GM19455 (cell line): ENCODE data around the gene TM9SF3.

Source experiments
- ATAC-seq: cut with Tn5 transposase; IDR thresholded peaks from one replicate; pipeline ENCODE4 v1.9.1; 2021; ENCODE audit not compliant: unreplicated experiment

The TM9SF3 gene

GRCh38 chr10:96586419-96587263, at the start of gene TM9SF3:
TSS of gene TM9SF3 (minus strand) at chr10:96587012. CDS start at chr10:96586835, 177 bp downstream.
- peak; percentile 72 for ATAC-seq

DNA sequence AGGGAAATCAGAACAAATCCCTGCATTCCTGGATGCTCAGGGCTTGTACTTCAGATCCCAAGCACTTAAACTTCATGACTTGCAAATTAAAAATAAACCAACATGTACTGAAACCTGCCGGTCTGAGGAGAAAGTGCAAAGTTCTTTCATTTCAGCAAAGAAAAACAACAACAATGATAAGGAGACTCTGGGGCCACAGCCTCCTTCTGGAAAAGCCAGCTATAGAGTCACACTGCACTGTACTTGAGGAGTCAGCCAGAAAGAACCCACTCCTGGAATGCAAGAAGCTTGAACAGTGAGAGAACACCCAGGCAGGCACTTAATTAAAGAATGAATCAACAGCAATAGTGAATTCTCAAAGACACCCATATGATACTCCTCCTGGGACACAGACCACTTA, 49.7 kb upstream of the TM9SF3 start:
- ATAC-seq: no peak

DNA sequence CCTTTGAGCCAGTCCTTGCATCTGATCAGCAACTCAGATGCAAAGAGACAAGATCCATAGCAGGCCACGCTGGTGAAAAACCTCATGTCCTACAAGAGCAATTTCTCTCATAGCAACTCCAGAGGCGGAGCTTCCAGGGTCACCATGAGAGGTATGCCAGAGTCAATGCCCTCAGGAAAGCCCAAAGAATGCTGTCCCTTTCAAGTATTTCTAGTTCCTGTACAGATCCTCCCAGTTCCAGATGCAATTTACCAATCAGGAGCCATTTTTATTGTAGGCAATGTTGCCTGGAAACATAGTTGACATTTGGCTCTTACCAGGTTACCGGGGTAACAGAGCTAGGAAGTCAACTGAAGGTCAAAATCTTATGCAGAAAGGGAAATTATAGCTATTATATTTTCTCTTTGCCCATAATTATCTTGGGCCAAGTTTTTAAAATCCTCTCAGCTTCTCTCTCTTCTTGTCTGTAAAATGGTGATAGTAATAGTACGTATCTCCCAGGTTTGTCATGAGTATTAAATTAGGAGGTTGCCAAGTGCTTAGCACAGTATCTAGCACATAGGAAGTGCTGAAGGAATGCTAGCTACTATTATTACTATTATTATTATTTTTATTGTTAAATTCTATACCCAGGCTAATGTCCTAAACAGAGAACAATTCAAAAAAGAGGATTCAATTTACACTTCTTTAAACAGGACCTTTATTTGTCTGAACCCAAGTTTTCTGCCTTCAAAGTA, 46.3 kb upstream of the TM9SF3 start:
- no peak for ATAC-seq

GRCh38 chr10:96627292-96627691, 40.5 kb upstream of the TM9SF3 start:
- no peak for ATAC-seq

GRCh38 chr10:96626795-96627194, 40.0 kb upstream of the TM9SF3 start:
- ATAC-seq: no peak

DNA sequence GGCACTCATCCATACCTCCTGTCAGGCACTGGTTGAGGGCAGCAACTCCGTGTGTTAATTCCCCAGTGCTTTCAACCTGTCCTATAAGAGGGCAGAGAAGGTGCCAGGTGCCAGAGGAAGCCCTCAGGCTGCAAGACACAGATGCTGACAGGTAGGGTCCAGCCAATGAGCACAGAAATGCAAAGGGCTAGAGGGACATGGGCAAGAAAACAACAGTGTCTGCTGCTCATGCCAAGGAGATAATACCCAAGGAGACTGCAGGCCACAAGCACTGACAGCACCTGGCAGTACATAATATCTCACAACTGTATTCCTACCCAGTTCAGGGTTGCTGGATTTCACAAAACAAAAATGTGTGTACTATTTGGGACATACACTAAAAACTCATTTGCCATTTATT, 38.4 kb upstream of the TM9SF3 start:
- ATAC-seq: no peak

DNA sequence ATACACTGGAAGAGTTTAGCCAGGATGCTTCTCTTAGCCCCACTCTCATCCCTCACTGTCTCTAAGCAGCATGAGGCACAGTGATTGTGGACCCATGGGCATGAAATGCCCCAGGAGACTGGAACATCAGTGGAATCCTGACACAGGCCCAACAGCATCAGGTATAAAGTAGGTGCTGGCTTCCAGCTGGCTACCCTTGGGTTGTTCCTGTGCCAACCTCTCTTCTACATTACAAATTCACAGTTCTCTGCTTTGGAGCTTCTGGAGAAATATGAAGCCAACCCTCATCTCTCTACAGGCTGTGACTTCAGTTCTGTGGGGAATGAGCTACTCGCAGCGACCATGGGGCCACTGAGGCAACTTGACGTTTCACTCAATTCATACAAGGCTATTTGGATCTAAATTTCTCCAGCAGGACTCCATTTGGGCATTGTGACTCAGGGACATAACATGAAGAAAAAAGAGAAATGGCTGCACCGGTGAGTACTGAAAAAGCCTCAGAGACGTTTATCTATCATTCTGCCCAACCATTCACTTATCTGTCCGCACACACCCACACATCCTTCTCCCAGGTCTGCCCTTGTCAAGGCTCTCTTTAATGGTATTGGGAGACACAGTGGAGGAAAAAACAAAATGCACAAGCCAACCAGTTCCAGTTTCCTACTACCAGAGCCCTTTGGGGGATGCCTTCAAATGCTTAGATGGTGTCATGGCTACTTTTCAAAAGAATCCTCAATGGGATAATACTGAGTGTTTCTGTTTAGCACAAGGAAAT, 35.4 kb upstream of the TM9SF3 start:
- ATAC-seq: no peak

DNA sequence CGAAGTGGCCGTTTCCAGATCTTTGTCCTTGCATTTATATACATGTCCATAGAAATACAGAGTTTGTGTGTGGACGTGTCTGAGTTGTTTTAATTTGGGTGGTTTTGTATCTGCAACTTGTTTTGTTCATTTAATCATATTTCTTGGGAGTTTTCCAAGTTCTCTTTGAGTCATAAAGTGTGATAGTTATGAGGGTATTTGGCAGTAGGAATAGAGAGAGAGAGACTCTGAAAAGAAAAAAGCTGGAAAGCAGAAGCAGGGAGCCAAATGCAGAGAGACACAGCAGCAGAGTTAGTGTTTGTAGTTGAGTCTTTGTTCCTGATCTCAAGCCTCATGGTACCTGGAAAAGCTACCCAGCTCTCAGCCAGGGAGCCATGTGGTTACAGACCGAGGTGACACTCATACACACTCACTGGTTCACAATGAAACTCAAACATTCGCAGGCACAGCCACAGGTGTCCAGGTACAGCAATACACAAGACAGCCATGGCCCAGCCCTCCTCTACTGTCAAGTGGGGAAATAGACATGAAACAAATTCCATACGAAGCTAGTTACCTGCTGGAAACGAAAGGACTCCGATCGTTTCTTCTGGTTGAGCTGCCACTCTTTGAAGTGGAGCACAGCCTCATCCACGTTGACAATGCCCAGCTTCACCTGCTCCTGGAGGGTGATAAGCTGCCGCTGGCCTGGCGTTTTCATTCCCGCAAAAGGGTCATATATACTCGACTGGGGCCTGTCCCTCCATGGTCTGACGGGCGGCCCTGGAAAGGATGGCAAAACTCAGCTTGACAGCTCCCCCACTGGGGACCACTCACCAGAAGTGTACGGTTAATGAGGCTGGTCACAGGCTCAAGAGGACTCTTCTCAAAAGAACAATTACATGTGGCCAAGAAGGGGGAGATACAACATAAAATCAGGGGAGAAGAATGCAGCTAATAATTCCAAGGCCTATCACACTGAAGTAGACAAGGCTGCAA, 33.3 kb upstream of the TM9SF3 start:
- ATAC-seq: no peak

GRCh38 chr10:96619120-96619519, 32.3 kb upstream of the TM9SF3 start:
- no peak for ATAC-seq

DNA sequence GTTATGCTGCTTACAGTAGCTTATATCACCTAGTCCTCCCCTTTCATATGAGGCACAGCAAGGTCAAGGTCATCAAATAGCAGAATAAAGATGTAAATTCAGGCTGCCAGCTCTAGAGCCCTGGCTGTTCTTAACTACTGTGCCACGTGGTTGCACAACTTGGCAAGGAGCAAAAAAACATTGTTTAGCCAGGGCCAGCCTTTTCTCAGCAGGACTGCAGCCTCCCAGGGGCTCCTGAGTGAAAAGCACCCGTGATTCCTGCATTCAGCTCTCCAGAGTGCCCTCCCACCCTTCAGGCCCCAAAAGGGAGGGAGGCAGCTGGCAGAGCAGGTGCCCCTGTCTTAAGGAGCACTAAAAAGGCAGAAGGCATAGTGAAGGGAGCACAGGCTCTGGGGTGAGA, 31.8 kb upstream of the TM9SF3 start:
- ATAC-seq: no peak

- no peak for ATAC-seq
Measured at GRCh38 chr10:96616961-96617360, 30.1 kb upstream of the TM9SF3 start.

- ATAC-seq: no peak
Measured at GRCh38 chr10:96614515-96614914, 27.7 kb upstream of the TM9SF3 start.

DNA sequence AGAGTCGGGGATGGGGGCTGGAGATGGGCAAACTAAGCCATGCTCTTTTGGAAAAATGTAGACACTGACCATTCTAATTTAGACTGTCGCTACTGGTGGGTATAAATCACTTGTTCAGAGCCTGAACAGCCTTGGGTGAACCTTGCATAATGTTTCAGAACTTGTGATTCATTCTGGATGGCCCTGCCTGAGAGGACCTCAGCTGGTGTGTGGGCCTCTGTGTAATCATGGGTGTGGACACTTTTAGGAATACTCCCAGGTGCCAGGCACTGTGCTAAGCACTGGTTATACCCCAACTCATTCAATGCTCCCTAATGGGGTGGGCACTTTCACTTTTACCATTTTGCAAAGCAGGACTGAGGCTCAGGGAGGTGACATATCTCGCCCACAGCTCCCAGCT, 26.8 kb upstream of the TM9SF3 start:
- ATAC-seq: no peak

DNA sequence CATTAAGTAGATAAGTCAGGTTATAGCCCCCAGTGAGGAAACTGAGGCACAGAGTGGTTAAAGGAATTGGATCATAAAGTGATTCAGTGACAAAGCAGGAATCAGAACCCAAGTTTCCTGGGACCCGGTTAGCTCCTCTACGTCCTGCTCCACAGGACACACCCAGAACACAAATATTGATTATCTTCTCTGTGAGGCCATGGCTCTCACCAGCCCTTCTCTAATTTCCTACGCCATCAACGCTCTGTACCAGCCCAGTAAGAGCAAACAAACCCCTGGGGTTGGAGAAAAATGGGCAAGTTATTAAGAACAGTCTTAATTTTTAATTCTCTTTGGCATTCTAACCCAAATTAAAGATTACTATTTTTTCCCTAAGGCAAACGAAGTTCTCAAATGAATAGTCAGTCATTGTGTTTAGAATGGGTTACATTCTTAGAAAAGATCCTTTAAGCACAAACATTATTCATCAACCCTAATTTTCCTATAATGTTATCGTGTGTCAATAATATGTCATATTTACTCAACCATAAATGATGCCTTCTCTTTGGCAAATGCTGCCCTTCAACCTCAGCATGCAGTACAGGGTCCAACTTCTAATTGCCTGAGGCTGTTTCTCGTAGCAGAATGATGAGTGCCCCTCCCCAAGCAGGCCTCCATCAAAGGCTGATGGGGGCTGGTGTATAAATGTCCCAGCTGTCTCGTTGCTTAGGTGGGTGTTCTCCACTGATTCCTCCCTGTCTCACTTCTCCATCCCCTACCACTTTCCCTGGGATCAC, 25.4 kb upstream of the TM9SF3 start:
- no peak for ATAC-seq

DNA sequence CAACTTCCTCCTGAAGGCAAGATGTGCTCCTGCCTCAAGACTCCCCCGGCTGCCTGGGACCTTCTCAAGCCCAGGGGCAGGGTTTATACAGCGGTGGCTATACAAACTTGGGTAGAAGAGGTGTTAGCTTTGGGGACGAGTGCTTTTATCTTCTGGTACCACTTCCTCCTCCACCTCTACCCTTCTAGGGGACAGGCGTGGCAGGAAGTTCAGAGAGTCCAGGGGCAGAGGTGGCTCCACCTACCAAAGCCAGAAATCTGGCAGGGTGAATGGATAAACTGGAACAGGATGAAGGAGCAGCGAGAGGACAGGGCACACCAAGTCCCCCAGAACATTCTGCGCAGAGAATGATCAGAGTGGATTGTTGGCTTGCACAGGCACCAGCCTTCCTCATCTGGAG, 24.0 kb upstream of the TM9SF3 start:
- no peak for ATAC-seq

GRCh38 chr10:96609510-96609909, 22.7 kb upstream of the TM9SF3 start:
- ATAC-seq: no peak

DNA sequence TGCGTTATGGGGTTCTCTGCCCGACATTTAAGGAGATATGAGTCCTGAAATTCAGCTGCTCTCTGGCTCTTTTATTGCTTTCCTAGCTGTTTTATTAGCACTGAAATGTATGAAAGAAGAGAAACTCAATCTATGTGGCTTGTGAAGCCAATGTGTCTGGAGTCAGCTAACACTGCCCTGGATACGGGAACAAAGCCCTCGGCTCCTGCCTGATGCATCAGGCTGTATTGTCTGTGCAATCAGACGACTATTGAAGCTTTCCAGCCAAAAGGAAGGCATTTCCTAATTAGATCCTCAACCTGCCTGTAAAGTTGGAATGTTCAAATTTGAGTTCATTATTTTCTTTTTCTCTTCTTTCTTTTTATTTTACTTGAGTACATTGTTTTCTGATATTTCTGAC, 22.0 kb upstream of the TM9SF3 start:
- ATAC-seq: no peak

DNA sequence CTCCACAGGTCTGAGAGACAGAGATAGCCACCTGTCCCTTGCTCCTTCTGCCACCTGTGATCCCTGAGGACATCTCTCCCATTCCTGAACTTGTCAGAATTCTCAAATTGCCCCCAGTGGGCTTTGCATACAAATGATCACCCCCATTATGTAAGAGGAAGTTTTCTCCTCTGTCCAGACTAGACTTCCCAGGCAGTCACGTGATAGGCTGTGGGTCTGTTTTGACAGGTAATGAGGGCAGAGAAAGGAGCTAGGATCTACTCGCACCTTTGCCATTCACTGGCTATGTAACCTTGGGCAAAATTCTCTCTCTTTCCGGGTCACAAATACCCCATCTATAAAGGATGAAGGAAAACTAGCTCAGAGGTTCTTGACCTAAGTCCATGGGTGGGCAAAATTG, 21.4 kb upstream of the TM9SF3 start:
- ATAC-seq: no peak

DNA sequence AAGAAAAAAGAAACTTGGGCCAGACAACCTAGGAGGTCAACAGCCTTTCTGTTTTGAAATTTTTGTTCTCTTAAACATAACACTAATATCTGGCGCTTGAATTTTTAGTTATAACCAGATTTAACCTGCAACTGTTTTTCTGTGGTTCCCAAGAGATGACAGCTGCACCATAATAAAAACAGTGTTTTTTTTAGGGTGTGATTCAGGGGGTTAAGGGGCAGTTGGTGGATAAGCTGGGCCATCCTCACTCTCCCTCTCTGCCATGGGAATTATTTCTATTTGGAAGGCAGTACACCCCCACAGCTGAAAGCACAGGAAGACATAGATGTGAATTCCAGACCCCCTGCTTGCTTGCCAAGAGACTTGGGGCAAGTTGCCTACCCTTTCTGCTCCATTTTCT, 20.1 kb upstream of the TM9SF3 start:
- no peak for ATAC-seq

- ATAC-seq: no peak
Measured at GRCh38 chr10:96606216-96606615, 19.4 kb upstream of the TM9SF3 start.
